Trophoblast cell (in vitro differentiated cells and primary cell): ENCODE results near the gene PRTFDC1.
A peak's percentile ranks its signal among the peaks of the same experiment; 100 is the strongest.

Experiments
- DNase-seq, 2 donors: peaks; one replicate each; pipeline ENCODE4 v3.0.0-alpha.2; 2016
- H2AFZ ChIP-seq: 2 replicates; pipeline ENCODE4 v1.6.1; 2013; ENCODE audit warnings: low read length, moderate library complexity, mild to moderate bottlenecking; ENCODE audit not compliant: insufficient read depth, poor library complexity
- H2AK5ac ChIP-seq: 2 replicates; pipeline ENCODE4 v1.6.1; 2013; ENCODE audit warnings: mild to moderate bottlenecking, low read length
- H2BK120ac ChIP-seq: 2 replicates; pipeline ENCODE4 v1.6.1; 2013; ENCODE audit warnings: low read length, mild to moderate bottlenecking, moderate library complexity; ENCODE audit not compliant: insufficient read depth, poor library complexity
- H2BK12ac ChIP-seq: 2 replicates; pipeline ENCODE4 v1.6.1; 2013; ENCODE audit warnings: mild to moderate bottlenecking, low read length, moderate library complexity
- H2BK5ac ChIP-seq: 2 replicates; pipeline ENCODE4 v1.6.1; 2013; ENCODE audit warnings: low read length, low read depth, moderate library complexity, mild to moderate bottlenecking; ENCODE audit not compliant: poor library complexity
- H3K14ac ChIP-seq: 2 replicates; pipeline ENCODE4 v1.6.1; 2013; ENCODE audit warnings: mild to moderate bottlenecking, low read length
- H3K18ac ChIP-seq: 2 replicates; pipeline ENCODE4 v1.6.1; 2013; ENCODE audit warnings: mild to moderate bottlenecking, low read length
- H3K23ac ChIP-seq: 2 replicates; pipeline ENCODE4 v1.6.1; 2013; ENCODE audit warnings: low read length
- H3K27ac ChIP-seq: 2 replicates; pipeline ENCODE4 v1.5.1; 2013; ENCODE audit warnings: low read depth, mild to moderate bottlenecking, inconsistent platforms, low read length, moderate library complexity
- H3K27me3 ChIP-seq: 2 replicates; pipeline ENCODE4 v1.6.1; 2013; ENCODE audit warnings: inconsistent platforms, mild to moderate bottlenecking, low read length, moderate library complexity; ENCODE audit not compliant: insufficient read depth
- H3K36me3 ChIP-seq, 2 experiments: 1 replicate in 1 of 2; 2 replicates in 1 of 2; pipeline ENCODE4 v1.6.1; 2013; ENCODE audit warnings: low read length in 2 of 2, mild to moderate bottlenecking in 2 of 2, moderate library complexity in 1 of 2; ENCODE audit not compliant: insufficient read depth in 2 of 2, control insufficient read depth in 1 of 2
- H3K4ac ChIP-seq: 2 replicates; pipeline ENCODE4 v1.6.1; 2013; ENCODE audit warnings: low read depth, mild to moderate bottlenecking, low read length, moderate library complexity
- H3K4me1 ChIP-seq, 2 experiments: 1 replicate in 1 of 2; 2 replicates in 1 of 2; pipeline ENCODE4 v1.6.1; 2013; ENCODE audit warnings: low read length in 2 of 2, mild to moderate bottlenecking in 2 of 2, moderate library complexity in 1 of 2; ENCODE audit not compliant: insufficient read depth in 2 of 2, control insufficient read depth in 1 of 2
- H3K4me2 ChIP-seq: 2 replicates; pipeline ENCODE4 v1.6.1; 2013; ENCODE audit warnings: inconsistent platforms, mild to moderate bottlenecking, low read length, moderate library complexity
- H3K4me3 ChIP-seq: 2 replicates; pipeline ENCODE4 v1.5.1; 2013; ENCODE audit warnings: mild to moderate bottlenecking, low read depth, low read length, inconsistent platforms
- H3K79me1 ChIP-seq: one replicate; pipeline ENCODE4 v1.6.1; 2013; ENCODE audit warnings: low read length
- H3K79me2 ChIP-seq: 2 replicates; pipeline ENCODE4 v1.6.1; 2013; ENCODE audit warnings: low read length, mild to moderate bottlenecking; ENCODE audit not compliant: control insufficient read depth, insufficient read depth, poor library complexity
- H3K9ac ChIP-seq: 2 replicates; pipeline ENCODE4 v1.6.1; 2013; ENCODE audit warnings: mild to moderate bottlenecking, low read length
- H3K9me3 ChIP-seq: 2 replicates; pipeline ENCODE4 v1.6.1; 2013; ENCODE audit warnings: low read depth, mild to moderate bottlenecking, control low read depth, inconsistent platforms, low read length; ENCODE audit not compliant: insufficient read depth
- H4K12ac ChIP-seq: 2 replicates; pipeline ENCODE4 v1.6.1; 2013; ENCODE audit warnings: low read depth, mild to moderate bottlenecking, low read length, moderate library complexity
- H4K8ac ChIP-seq: 2 replicates; pipeline ENCODE4 v1.6.1; 2013; ENCODE audit warnings: low read depth, mild to moderate bottlenecking, low read length, moderate library complexity
- H4K91ac ChIP-seq: one replicate; pipeline ENCODE4 v1.6.1; 2013; ENCODE audit warnings: low read depth, mild to moderate bottlenecking, low read length, moderate library complexity
- whole genome bisulfite sequencing: extraction: QIAGEN DNeasy Blood & Tissue Kit; methylation state at CpG from one replicate; pipeline ENCODE4 v1.1.7; 2013; ENCODE audit warnings: missing lambda C conversion rate; ENCODE audit not compliant: insufficient read length, insufficient coverage; ENCODE audit errors: extremely low coverage; 5-methylcytosine and 5-hydroxymethylcytosine counted together

The PRTFDC1 gene

GRCh38 chr10:24912215-24912614 is 40.2 kb downstream of the PRTFDC1 start:
- peak in 1 of 2 donors; percentile 13 for DNase-seq
- no CpG with 5 or more reads among the region's 2 CpGs for WGBS
- H2AFZ ChIP-seq: no peak overlapping the region

DNA sequence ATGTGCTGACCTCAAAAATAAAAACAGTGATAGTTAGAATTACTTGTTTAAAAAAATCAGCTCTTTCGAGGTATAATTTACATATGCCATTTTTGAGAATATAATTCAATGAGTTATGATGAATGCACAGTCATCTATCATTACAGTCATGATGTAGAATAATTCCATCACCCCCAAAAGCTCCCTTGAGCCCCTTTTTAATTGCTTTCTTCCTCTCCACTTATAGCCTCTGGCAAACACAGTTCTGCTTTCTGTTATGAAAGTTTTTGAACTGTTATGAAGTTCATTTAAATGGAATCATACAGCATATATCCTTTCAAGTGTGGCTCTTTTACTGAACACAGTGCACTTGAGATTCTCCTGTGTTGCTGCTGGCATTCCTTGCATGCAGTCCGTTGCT is 41.4 kb downstream of the PRTFDC1 start:
- H3K9ac ChIP-seq: no peak overlapping the region
- no peak overlapping the region for H3K4ac ChIP-seq
- H3K36me3 ChIP-seq: no peaks in the 10 kb centered on the region
- H4K91ac ChIP-seq: no peak overlapping the region
- H3K27ac ChIP-seq: no peak overlapping the region
- DNase-seq: no peak
- H4K8ac ChIP-seq: no peak overlapping the region
- no peak overlapping the region for H2AK5ac ChIP-seq
- H2AFZ ChIP-seq: no peak overlapping the region
- no peak overlapping the region for H2BK120ac ChIP-seq
- no peaks in the 10 kb centered on the region for H3K79me2 ChIP-seq
- H3K4me3 ChIP-seq: no peak overlapping the region
- H3K18ac ChIP-seq: no peak overlapping the region
- H3K14ac ChIP-seq: no peak overlapping the region
- WGBS: no CpG with 5 or more reads among the region's 2 CpGs
- H3K9me3 ChIP-seq: peaks cover 1% of the 10 kb centered on the region
- no peaks in the 10 kb centered on the region for H3K79me1 ChIP-seq
- no peak overlapping the region for H3K23ac ChIP-seq
- H3K4me2 ChIP-seq: no peak overlapping the region
- no peak overlapping the region for H4K12ac ChIP-seq
- no peaks in the 10 kb centered on the region for H3K4me1 ChIP-seq
- no peak overlapping the region for H2BK5ac ChIP-seq
- H2BK12ac ChIP-seq: no peak overlapping the region
- no peaks in the 10 kb centered on the region for H3K27me3 ChIP-seq

More at GRCh38 chr10:24912215-24912614, 40.2 kb downstream of the PRTFDC1 start:
- Histone ChIP-seq H2BK5ac (no peak overlapping the region), H3K27me3 (no peaks in the 10 kb centered on the region), H3K9ac (no peak overlapping the region), H3K79me1 (no peaks in the 10 kb centered on the region), H2BK12ac (no peak overlapping the region), H4K12ac (no peak overlapping the region), H3K4me1 (no peaks in the 10 kb centered on the region), H3K36me3 (no peaks in the 10 kb centered on the region), H3K9me3 (no peaks in the 10 kb centered on the region), H3K27ac (no peak overlapping the region), H3K14ac (no peak overlapping the region), H3K18ac (no peak overlapping the region), H3K79me2 (no peaks in the 10 kb centered on the region), H3K23ac (no peak overlapping the region), H2BK120ac (no peak overlapping the region), H3K4me2 (no peak overlapping the region), H3K4ac (no peak overlapping the region), H2AK5ac (no peak overlapping the region), H4K91ac (no peak overlapping the region), H3K4me3 (no peak overlapping the region), H4K8ac (no peak overlapping the region)

- Histone ChIP-seq H2BK5ac (no peak overlapping the region), H3K23ac (no peak overlapping the region), H3K4ac (no peak overlapping the region), H3K4me2 (no peak overlapping the region), H3K4me1 (no peaks in the 10 kb centered on the region), H2AFZ (no peak overlapping the region), H3K27ac (no peak overlapping the region), H4K12ac (no peak overlapping the region), H2BK12ac (no peak overlapping the region), H2BK120ac (no peak overlapping the region), H3K14ac (no peak overlapping the region), H3K36me3 (no peaks in the 10 kb centered on the region), H3K9ac (no peak overlapping the region), H3K79me1 (no peaks in the 10 kb centered on the region), H3K27me3 (no peaks in the 10 kb centered on the region), H3K79me2 (no peaks in the 10 kb centered on the region), H3K9me3 (peaks cover 3% of the 10 kb centered on the region), H2AK5ac (no peak overlapping the region), H4K91ac (no peak overlapping the region), H3K4me3 (no peak overlapping the region), H4K8ac (no peak overlapping the region), H3K18ac (no peak overlapping the region)
- no peak for DNase-seq
These were observed 41.8 kb downstream of the PRTFDC1 start for GRCh38 chr10:24910574-24910973.

DNA sequence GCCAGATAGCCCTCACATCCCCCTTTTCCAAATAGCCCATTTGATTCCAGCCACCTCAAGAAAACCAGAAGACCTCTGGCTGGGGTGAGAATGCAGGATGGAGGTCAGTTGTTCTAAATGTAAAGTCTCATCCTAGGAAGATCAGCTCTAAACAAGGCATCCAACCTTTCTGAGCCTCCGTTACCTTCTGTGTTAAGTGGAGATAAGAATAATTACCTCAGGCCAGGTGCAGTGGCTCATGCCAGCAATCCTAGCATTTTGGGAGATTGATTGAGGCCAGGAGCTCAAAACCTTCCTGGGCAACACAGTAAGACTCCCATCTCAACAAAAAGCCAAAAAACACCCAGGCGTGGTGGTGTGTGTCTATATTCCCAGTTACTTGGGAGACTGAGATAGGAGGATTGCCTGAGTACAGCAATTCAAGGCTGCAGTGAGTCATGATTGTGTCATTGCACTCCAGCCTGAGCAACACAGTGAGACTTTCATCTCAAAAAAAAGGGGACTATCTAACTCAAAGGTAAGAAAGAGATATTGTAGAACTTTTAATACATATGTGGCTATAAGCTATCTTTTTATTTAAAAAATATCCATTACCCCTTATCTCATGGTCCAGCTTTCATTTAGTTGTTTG is 43.5 kb downstream of the PRTFDC1 start:
- Histone ChIP-seq H3K27me3 (no peaks in the 10 kb centered on the region), H3K79me2 (no peaks in the 10 kb centered on the region), H3K18ac (no peak overlapping the region), H2BK120ac (no peak overlapping the region), H4K91ac (no peak overlapping the region), H3K79me1 (no peaks in the 10 kb centered on the region), H3K9me3 (peaks cover 3% of the 10 kb centered on the region), H3K4me2 (no peak overlapping the region), H2AFZ (no peak overlapping the region), H3K4me1 (no peaks in the 10 kb centered on the region), H3K4ac (no peak overlapping the region), H2BK12ac (no peak overlapping the region), H4K12ac (no peak overlapping the region), H3K36me3 (no peaks in the 10 kb centered on the region), H3K27ac (no peak overlapping the region), H2BK5ac (no peak overlapping the region), H3K14ac (no peak overlapping the region), H4K8ac (no peak overlapping the region), H2AK5ac (no peak overlapping the region), H3K23ac (no peak overlapping the region), H3K4me3 (no peak overlapping the region), H3K9ac (no peak overlapping the region)
- WGBS: no CpG with 5 or more reads among the region's 2 CpGs
- peak in 1 of 2 donors; percentile 45 for DNase-seq
